ENCODE results near the gene EYA2.

GRCh38 chr20:46899621-46900020, 5.0 kb downstream of the EYA2 start:
- TF ChIP-seq POLR2A (IDR thresholded peaks at IDR 0.05) (no peak), CTCF (IDR thresholded peaks at IDR 0.05) (no peak)

All from adrenal gland (tissue), 5 donors.